Caco-2 (cell line): ENCODE data around the gene NR6A1. TPM values are rescaled to one million over a fixed set of nuclear protein-coding genes. Genes with fewer than 3 reads are reported as not detected.

Experiments
- BruUV-seq: library from RNA; stranded (reverse); fragments of 400-500 nt; replicated peaks from 2 replicates; lab custom pipeline; 2021; lab: Mats Ljungman, UMichigan
- CTCF ChIA-PET: fragments of 300-600 bp; sonication (Branson Sonifier 250); formaldehyde crosslinking; loops from one replicate; lab custom pipeline; 2022; ENCODE audit warnings: antibody characterized with exemption; lab: Charles Lee
- POLR2A ChIA-PET: fragments of 300-600 bp; sonication (Branson Sonifier 250); formaldehyde crosslinking; loops from one replicate; lab custom pipeline; 2022; ENCODE audit warnings: antibody characterized with exemption; lab: Charles Lee
- DNase-seq, 2 experiments: peaks; one replicate each; pipeline versions ENCODE4 v3.0.0 to v3.0.0-alpha.2; 2020 to 2022
- H3K27me3 ChIP-seq: replicated peaks from 2 replicates; pipeline ENCODE4 v1.6.0; 2011; ENCODE audit warnings: low read length; ENCODE audit not compliant: control insufficient read depth, insufficient read depth
- H3K36me3 ChIP-seq: 2 replicates; pipeline ENCODE4 v1.5.1; 2011; ENCODE audit warnings: low read length; ENCODE audit not compliant: control insufficient read depth, insufficient read depth
- H3K4me1 ChIP-seq: fragments of 250-450 bp; sonication (Bioruptor Pico); 2 replicates; pipeline ENCODE4 v1.5.1; 2020; ENCODE audit warnings: mild to moderate bottlenecking
- H3K4me3 ChIP-seq: 2 replicates; pipeline ENCODE4 v1.5.1; 2011; ENCODE audit warnings: low read depth, mild to moderate bottlenecking, control low read depth, low read length
- H3K9me3 ChIP-seq: fragments of 250-450 bp; sonication (Bioruptor Pico); 2 replicates; pipeline ENCODE4 v1.5.1; 2020; ENCODE audit warnings: mild to moderate bottlenecking, moderate library complexity
- H3K27ac Mint-ChIP-seq: one replicate; pipeline ENCODE4 v1.8.0; 2022; ENCODE audit warnings: mixed read lengths; ENCODE audit not compliant: unreplicated experiment
- H3K27me3 Mint-ChIP-seq: one replicate; pipeline ENCODE4 v1.8.0; 2022; ENCODE audit warnings: mixed read lengths; ENCODE audit not compliant: insufficient read depth, unreplicated experiment
- H3K36me3 Mint-ChIP-seq: one replicate; pipeline ENCODE4 v1.8.0; 2022; ENCODE audit warnings: mild to moderate bottlenecking, mixed read lengths; ENCODE audit not compliant: insufficient read depth, unreplicated experiment
- H3K4me1 Mint-ChIP-seq: one replicate; pipeline ENCODE4 v1.8.0; 2022; ENCODE audit warnings: low read depth, mixed read lengths; ENCODE audit not compliant: unreplicated experiment
- H3K4me3 Mint-ChIP-seq: one replicate; pipeline ENCODE4 v1.8.0; 2022; ENCODE audit warnings: mild to moderate bottlenecking, moderate library complexity, mixed read lengths; ENCODE audit not compliant: unreplicated experiment
- H3K9me3 Mint-ChIP-seq: one replicate; pipeline ENCODE4 v1.8.0; 2022; ENCODE audit warnings: mixed read lengths; ENCODE audit not compliant: unreplicated experiment
- intact Hi-C: fragments of 100-400 bp; cut with micrococcal nuclease; formaldehyde crosslinking; loops from one replicate; pipeline ENCODE4 v1.10.0; 2022; ENCODE audit not compliant: unreplicated experiment
- total RNA-seq: library from RNA; stranded (reverse); gene quantifications from 2 replicates; pipeline ENCODE4 v1.2.3, GENCODE V29; 2022
- TF ChIP-seq, protein P1 (sequence below), 2 experiments: fragments of 200-600 bp in 1 of 2; IDR thresholded peaks; 1 replicate in 1 of 2; 2 replicates in 1 of 2; pipeline versions ENCODE4 v1.5.1 to v1.8.0; 2011 to 2022; ENCODE audit warnings: antibody characterized with exemption in 1 of 2, control low read depth in 1 of 2, inconsistent platforms in 1 of 2, low read depth in 1 of 2, low read length in 1 of 2, mild to moderate bottlenecking in 1 of 2, moderate library complexity in 1 of 2; ENCODE audit not compliant: insufficient read depth in 1 of 2, severe bottlenecking in 1 of 2, unreplicated experiment in 1 of 2

Gene NR6A1
- total RNA-seq, 1 experiment from 2014 or later, result 33.6 TPM

DNA sequence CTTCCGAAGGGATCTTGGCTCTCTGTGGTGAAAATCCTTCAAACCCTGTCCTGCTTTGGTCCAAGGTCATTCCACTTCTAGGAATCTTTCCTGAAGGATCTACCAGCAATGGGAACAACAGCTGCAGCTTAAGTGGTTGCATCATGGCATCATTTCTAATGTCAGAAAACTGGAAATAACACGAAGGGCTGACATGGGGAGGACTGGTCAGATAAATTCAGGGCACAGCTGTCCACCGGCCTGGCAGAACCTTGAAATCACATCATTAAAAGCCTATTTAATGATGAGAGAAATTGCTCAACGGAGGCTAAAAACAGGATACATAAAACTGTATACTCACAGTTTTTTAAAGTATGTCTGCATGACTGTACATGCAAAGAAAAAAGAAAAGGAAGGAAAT is 34.1 kb upstream of the NR6A1 start:
- Histone ChIP-seq H3K4me3 (no peak overlapping the region), H3K9me3 (no peaks in the 10 kb centered on the region), H3K27me3 (no peaks in the 10 kb centered on the region), H3K4me1 (peaks cover 4% of the 10 kb centered on the region), H3K36me3 (no peaks in the 10 kb centered on the region)
- Mint-ChIP-seq H3K4me3 (no peak overlapping the region), H3K36me3 (no peaks in the 10 kb centered on the region), H3K9me3 (no peaks in the 10 kb centered on the region), H3K27ac (no peak overlapping the region), H3K4me1 (peaks cover 6% of the 10 kb centered on the region), H3K27me3 (no peaks in the 10 kb centered on the region)
- no peak for DNase-seq
- TF ChIP-seq, protein P1, sequence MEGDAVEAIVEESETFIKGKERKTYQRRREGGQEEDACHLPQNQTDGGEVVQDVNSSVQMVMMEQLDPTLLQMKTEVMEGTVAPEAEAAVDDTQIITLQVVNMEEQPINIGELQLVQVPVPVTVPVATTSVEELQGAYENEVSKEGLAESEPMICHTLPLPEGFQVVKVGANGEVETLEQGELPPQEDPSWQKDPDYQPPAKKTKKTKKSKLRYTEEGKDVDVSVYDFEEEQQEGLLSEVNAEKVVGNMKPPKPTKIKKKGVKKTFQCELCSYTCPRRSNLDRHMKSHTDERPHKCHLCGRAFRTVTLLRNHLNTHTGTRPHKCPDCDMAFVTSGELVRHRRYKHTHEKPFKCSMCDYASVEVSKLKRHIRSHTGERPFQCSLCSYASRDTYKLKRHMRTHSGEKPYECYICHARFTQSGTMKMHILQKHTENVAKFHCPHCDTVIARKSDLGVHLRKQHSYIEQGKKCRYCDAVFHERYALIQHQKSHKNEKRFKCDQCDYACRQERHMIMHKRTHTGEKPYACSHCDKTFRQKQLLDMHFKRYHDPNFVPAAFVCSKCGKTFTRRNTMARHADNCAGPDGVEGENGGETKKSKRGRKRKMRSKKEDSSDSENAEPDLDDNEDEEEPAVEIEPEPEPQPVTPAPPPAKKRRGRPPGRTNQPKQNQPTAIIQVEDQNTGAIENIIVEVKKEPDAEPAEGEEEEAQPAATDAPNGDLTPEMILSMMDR (IDR thresholded peaks at IDR 0.05; ENCODE audit: insufficient read depth in 1 of 2, low read depth in 1 of 2, low read length in 1 of 2, severe bottlenecking in 1 of 2, unreplicated experiment in 1 of 2), result no peak
- ChIA-PET POLR2A (no interaction called here), CTCF (interaction anchor here (1.7 kb wide), 1 partner anchor 48 kb away, joined by 3 read pairs; no protein-coding TSS in a partner anchor)
- no TSS peak for BruUV-seq
- intact Hi-C loops, result no loop called here

DNA sequence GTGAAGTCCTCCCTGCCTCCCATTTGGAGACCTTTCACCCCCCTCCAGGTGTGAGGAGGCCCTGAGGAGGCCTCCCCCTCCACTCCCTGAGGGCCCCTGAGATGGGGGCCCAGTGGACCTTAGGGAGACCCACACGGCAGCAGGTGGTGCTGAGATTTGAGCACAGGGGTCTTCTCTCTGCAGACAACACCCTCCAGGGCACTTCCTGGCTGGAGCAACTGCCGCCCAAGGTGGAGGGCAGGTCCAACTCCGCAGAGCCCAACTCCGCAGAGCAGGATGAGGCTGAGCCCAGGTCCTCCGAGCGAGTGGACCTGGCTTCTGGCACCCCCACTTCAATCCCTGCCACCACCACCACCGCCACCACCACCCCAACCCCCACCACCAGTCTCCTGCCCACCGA is 32.8 kb upstream of the NR6A1 start:
- Mint-ChIP-seq H3K27ac (no peak overlapping the region), H3K4me1 (peaks cover 6% of the 10 kb centered on the region), H3K36me3 (no peaks in the 10 kb centered on the region), H3K27me3 (no peaks in the 10 kb centered on the region), H3K9me3 (no peaks in the 10 kb centered on the region), H3K4me3 (no peak overlapping the region)
- no peak overlapping the region for H3K4me3 ChIP-seq
- no TSS peak for BruUV-seq
- TF ChIP-seq, protein P1 (IDR thresholded peaks at IDR 0.05; ENCODE audit: insufficient read depth in 1 of 2, low read depth in 1 of 2, low read length in 1 of 2, severe bottlenecking in 1 of 2, unreplicated experiment in 1 of 2), result no peak
- POLR2A ChIA-PET, result interaction anchor here (0.6 kb wide), 1 partner anchor 24 kb away, joined by 3 read pairs; no protein-coding TSS in a partner anchor
- DNase-seq, result no peak
- no peaks in the 10 kb centered on the region for H3K36me3 ChIP-seq
- intact Hi-C loops, result no loop called here
- H3K4me1 ChIP-seq, result no peaks in the 10 kb centered on the region
- H3K9me3 ChIP-seq, result no peaks in the 10 kb centered on the region
- H3K27me3 ChIP-seq, result no peaks in the 10 kb centered on the region
- CTCF ChIA-PET, result no interaction called here

DNA sequence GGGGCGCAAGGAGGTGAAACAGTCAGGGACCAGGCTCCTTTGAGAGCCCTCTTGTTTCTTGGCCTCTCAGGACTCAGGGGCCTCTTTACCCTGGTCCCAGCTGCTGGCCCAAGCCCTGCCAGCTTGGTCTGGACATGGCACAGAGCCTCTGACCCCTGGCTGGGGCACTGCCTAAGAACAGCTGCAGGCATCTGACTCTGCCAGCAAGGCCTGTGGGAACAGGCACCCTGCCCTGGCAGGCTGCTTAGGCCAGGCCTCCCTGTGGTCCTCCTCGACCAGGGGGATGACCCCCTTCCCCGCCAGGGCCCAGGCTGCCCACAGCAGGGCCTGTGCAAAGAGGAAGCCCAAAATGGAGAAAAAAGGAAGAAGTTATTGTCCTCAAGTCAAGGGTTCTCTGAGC is 31.3 kb upstream of the NR6A1 start:
- H3K4me3 ChIP-seq, result no peak overlapping the region
- DNase-seq, result no peak
- no peaks in the 10 kb centered on the region for H3K9me3 Mint-ChIP-seq
- no peaks in the 10 kb centered on the region for H3K27me3 ChIP-seq
- TF ChIP-seq, protein P1 (IDR thresholded peaks at IDR 0.05; ENCODE audit: insufficient read depth in 1 of 2, low read depth in 1 of 2, low read length in 1 of 2, severe bottlenecking in 1 of 2, unreplicated experiment in 1 of 2), result no peak
- ChIA-PET CTCF (no interaction called here), POLR2A (no interaction called here)
- H3K4me1 Mint-ChIP-seq, result no peaks in the 10 kb centered on the region
- H3K27me3 Mint-ChIP-seq, result no peaks in the 10 kb centered on the region
- intact Hi-C loops, result no loop called here
- no peaks in the 10 kb centered on the region for H3K36me3 Mint-ChIP-seq
- no peak overlapping the region for H3K27ac Mint-ChIP-seq
- no peak overlapping the region for H3K4me3 Mint-ChIP-seq
- H3K9me3 ChIP-seq, result no peaks in the 10 kb centered on the region
- H3K4me1 ChIP-seq, result no peaks in the 10 kb centered on the region
- no TSS peak for BruUV-seq
- H3K36me3 ChIP-seq, result no peaks in the 10 kb centered on the region
